Mucosa of stomach (tissue), 1 donor: Measurements from ENCODE around the gene KCNQ1.

Experiments used
- H3K27me3 ChIP-seq: one replicate; pipeline ENCODE4 v1.7.0; 2013; ENCODE audit warnings: mild to moderate bottlenecking, low read length; ENCODE audit not compliant: control insufficient read depth, insufficient read depth
- H3K36me3 ChIP-seq: one replicate; pipeline ENCODE4 v1.7.0; 2013; ENCODE audit warnings: low read length; ENCODE audit not compliant: control insufficient read depth, insufficient read depth
- H3K4me1 ChIP-seq: one replicate; pipeline ENCODE4 v1.7.0; 2013; ENCODE audit warnings: mild to moderate bottlenecking, low read length; ENCODE audit not compliant: control insufficient read depth, insufficient read depth
- H3K4me3 ChIP-seq: one replicate; pipeline ENCODE4 v1.7.0; 2013; ENCODE audit warnings: low read length
- H3K9ac ChIP-seq: one replicate; pipeline ENCODE4 v1.7.0; 2013; ENCODE audit warnings: mild to moderate bottlenecking, low read length, moderate library complexity
- H3K9me3 ChIP-seq: one replicate; pipeline ENCODE4 v1.7.0; 2013; ENCODE audit warnings: mild to moderate bottlenecking, low read length, moderate library complexity; ENCODE audit not compliant: control insufficient read depth
- donor health status: Pancreatic carcinoma.

The KCNQ1 gene

DNA sequence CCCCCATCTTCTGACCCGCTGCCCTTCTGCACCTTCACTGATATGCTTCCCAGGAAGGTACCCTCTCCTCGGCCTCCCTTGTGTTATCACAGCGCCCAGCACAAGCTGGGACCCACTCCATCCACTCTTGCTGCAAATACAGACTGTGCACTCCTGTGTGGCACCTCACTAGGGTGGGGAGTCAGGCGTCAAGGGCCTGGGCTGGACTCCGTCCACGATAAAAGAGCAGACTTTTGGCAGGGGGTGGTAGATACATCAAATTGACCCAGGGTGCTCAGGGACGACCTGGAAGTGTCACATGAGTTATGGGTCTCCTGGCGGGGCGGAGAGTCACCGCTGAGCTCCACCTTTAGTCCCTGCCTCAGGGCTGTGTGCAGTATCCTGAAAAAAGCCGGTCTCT, 1.4 kb upstream of the KCNQ1 start:
- peaks cover 17% of the 10 kb centered on the region for H3K27me3 ChIP-seq
- H3K4me3 ChIP-seq: no peak overlapping the region
- H3K9ac ChIP-seq: no peak overlapping the region

DNA sequence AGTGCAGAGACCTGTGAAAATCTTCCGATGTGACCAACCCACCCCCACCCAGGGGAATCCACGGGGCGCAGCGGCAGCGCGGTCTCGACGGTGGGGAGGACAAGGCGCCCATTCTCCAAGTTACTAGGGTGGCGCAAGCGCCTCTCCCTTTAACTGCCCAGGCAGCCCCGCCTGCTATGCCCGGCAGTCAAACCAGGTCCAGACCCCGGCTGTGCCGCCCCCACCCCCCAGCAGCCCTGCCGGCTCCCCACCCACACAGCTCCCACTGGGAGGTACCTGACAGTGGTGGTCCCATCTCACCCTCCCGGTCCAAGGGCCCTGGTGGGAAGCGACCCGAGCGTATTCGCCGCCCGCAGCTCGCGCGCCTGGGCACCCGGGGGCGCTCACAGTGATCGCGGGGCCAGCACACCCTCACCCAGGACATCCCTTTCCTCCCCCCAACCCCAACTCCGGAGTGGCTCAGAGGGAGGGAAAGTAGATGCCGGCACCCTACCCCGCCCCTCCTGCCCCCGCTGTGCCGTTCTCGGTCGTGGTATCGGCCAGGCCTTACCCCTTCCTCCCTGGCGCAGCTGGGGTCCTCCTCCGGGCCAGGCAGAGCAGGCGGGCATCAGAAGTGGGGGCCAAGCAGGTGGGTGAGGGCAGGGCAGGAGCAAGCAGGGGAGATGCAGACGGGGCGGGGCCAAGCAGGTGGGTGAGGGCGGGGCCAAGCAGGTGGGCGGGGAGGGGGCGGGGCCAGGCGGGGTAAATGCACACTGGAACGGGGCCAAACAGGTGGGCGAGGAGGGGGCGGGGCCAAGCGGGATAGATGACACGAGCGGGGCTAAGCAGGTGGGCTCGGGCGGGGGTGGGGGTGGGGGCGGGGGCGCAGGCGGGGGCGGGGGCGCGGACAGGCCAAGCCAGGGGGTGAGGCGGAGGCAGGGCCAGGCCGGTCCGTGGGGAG, 657 bp upstream of the KCNQ1 start, which contains the start of gene TRPM5:
Gene TRPM5, minus strand, starts transcription at position 634 of the 940 bp plus-strand sequence. CDS start 21,478 bp downstream, outside the sequence.
- H3K9ac ChIP-seq: peak within 1 kb of the TSS; percentile 64
- H3K27me3 ChIP-seq: peaks cover 17% of the 10 kb centered on the region
- peaks cover 12% of the 10 kb centered on the region for H3K4me1 ChIP-seq

More for the DNA sequence above, 1.4 kb upstream of the KCNQ1 start:
- H3K4me1 ChIP-seq: peaks cover 12% of the 10 kb centered on the region
- no peaks in the 10 kb centered on the region for H3K36me3 ChIP-seq
- H3K9me3 ChIP-seq: no peaks in the 10 kb centered on the region

DNA sequence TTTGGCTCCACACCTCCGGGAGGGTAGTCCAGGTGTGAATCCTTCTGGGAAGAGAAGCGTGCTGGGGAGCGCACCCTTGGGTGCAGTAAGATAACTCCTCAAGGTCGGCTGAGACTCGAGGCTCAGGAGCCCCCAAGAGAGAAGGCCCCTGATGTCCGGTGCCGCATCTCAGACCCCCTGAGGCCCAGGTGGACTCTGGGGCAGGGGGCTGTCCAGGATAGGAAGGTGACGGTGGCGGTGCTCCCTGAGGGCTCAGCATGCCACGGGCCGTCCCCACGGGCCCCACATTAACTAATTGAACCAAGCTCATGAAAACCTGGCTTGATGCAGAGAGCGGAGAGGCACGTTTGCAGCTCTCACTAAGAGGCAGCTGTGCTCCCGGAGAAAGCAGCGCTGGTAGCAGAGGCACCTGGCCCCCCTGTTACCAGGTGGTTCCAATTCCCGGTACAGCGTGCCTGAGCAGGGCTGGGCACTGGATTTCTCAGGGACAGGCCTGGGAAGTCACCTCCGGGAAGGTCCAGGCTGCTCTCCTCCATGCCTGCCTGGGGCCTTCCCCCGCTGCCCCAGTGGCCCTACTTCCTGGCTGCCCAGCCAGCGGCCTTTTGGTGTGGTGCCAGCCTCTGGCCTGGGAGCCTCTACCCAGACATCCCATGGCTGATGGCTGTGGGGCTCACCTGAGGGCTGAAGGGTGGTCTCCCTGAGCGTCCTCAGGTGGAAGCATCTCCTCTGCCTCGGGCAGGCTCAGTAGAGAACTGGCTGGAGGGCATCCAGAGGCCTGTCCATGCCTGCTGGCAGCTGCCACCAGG, 1.1 kb downstream of the KCNQ1 start:
- Histone ChIP-seq H3K36me3 (no peaks in the 10 kb centered on the region), H3K4me1 (peaks cover 11% of the 10 kb centered on the region), H3K9ac (peak overlapping the region; percentile 64), H3K9me3 (no peaks in the 10 kb centered on the region), H3K27me3 (peaks cover 17% of the 10 kb centered on the region), H3K4me3 (peak overlapping the region; percentile 19)

More for the DNA sequence above, 657 bp upstream of the KCNQ1 start, which contains the start of gene TRPM5:
- no peaks in the 10 kb centered on the region for H3K36me3 ChIP-seq
- no peaks in the 10 kb centered on the region for H3K9me3 ChIP-seq
- H3K4me3 ChIP-seq: peak within 1 kb of the TSS; percentile 19

DNA sequence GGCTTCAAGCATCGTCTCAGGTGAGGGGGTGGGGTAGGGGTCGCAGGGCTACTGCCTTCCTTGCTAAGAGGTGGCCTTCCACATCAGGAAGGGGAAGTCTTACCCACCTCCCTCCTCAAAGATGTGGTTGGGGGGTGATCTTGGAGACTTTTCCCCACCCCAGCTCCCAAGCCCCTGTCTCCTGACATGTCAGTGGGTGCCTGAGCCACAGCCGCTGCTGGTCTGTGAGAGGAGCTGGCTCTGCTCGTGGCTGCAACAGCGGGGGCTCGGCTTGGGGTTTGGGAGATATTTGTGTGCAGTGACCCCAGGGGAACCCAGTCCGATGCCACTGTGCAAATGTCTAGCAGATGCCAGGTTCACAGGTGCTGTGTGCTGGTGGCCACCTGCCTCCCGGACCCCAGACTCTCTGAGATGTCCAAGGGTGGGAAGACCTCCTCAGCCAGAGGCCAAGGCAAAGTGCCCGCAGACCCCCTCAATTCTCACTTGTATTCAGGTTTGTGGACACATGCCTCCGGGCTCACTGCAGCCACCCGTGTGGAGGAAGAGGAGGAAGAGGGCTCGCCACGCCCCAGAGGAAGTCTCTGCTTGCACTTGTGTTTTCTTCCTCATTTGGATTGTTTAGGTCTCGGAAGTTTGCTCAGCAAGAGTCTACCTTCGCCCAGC, 1.9 kb downstream of the KCNQ1 start:
- no peaks in the 10 kb centered on the region for H3K9me3 ChIP-seq
- H3K27me3 ChIP-seq: peaks cover 17% of the 10 kb centered on the region
- H3K4me1 ChIP-seq: peaks cover 5% of the 10 kb centered on the region
- no peak overlapping the region for H3K4me3 ChIP-seq
- no peaks in the 10 kb centered on the region for H3K36me3 ChIP-seq
- peak overlapping the region; percentile 64 for H3K9ac ChIP-seq

DNA sequence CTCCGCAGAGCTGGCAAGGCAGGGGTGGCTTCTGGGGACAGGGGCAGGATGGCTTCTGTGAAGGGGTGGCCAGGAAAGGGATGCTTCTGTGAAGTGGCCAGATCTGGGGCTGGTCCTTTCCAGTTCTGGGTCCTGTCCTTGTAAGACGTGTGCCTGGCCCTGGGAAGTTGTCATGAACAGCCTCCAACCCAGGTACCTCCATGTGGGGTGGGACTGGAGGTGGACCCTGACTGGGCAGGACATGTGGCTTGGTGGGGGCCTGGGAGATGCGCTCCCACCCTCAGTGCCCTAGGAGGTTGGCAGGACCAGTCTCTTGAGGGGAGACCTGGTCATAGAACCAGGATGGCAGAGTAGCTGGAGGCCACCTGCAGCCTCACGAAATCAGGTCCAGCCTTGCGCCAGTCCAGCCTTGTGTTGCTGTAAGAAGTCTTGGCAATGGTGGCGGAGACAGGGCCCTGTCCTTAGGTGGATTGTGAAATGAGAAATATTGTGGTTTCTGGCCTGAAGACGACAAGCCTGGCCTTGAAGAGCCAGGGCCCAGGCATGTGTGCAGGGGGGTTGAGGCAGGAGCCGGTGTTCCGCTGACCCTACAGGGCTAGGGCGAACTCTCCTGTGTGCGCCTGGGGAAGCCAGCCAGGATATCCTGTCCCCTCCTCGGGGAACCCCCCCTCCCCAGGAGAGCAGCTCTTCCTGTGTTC, 2.6 kb downstream of the KCNQ1 start:
- H3K4me3 ChIP-seq: no peak overlapping the region
- H3K9me3 ChIP-seq: no peaks in the 10 kb centered on the region
- H3K9ac ChIP-seq: no peak overlapping the region
- no peaks in the 10 kb centered on the region for H3K36me3 ChIP-seq
- peaks cover 17% of the 10 kb centered on the region for H3K27me3 ChIP-seq
- H3K4me1 ChIP-seq: peaks cover 5% of the 10 kb centered on the region

DNA sequence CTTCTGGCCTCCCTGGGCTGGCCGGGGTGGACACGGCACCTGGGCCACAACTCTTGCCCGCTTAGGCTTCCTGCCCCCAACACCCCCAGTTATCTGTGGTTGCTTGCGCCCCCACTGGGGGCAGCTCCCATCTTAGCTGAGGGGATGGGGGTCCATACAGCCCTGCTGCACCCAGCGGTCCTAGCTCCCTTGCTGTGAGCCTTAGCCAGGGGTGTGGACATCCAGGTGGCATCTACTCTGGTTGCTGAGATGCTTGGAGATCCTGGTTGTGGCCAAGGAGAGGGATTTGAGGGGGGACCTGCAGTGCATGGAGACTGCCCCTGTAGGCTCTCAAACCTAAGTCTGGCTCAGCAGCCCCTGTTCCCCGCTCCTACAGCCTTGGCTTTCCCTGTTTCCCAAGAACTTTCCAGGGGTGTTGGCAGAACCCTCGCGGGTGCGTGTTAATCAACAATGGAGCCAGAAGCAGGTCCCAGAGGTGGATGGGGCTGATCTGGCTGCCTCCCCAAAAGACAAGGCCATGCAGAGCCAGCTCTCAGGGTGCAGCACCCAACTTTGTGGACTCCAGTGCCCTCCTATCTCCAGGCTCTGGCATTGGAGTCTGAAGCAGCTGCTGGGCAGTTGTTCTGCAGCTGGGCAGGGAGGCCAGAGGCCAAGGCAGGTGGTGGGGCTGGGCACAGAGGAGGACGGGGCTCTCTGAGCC, 3.3 kb downstream of the KCNQ1 start:
- Histone ChIP-seq H3K27me3 (peaks cover 17% of the 10 kb centered on the region), H3K9ac (no peak overlapping the region), H3K36me3 (no peaks in the 10 kb centered on the region), H3K9me3 (no peaks in the 10 kb centered on the region), H3K4me3 (no peak overlapping the region), H3K4me1 (peaks cover 5% of the 10 kb centered on the region)

DNA sequence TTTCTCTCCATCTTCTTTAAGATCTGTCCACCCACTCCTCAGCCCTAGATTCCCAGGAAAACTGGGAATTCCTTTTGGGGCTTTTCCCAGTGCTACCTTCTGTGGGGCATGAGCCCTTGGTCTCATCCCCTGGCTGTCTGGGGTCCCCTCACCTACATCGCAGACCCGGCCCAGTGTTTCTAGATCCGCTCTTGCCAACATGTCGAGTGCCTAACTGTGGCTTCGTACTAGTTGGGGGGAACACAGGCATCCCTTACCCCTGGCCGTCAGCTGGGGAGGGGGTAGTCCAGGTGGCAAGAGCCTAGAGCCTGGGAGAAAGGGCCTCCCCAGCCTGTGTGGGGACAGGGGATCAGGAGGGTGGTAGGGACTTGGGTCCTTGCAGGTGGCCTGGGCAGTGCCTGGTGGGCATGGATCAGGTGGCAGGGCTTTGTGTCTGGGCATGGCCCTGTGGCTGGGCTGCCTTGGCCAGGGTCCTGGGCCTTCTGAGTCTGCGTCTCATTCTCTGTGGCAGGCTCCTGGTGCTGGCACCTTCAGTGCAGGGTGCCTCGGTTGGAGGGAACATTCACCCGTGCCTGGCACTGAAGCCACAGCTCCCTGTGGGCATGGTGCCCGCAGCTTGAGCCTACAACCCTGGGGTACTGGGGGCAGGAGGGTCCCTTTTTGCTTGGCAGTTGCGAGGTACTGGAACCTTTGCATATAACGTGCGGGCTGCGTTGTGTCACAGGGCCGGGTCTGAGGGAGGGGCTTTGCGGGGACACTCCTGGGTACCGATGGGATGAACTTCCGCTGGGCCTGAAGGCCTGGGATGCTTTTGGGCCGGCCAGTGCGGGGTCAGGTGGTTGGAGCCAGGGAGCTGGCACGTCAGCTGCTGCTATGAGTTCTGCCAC, 4.1 kb downstream of the KCNQ1 start:
- Histone ChIP-seq H3K9ac (no peak overlapping the region), H3K27me3 (peaks cover 16% of the 10 kb centered on the region), H3K9me3 (no peaks in the 10 kb centered on the region), H3K4me1 (peaks cover 5% of the 10 kb centered on the region), H3K36me3 (no peaks in the 10 kb centered on the region), H3K4me3 (no peak overlapping the region)

DNA sequence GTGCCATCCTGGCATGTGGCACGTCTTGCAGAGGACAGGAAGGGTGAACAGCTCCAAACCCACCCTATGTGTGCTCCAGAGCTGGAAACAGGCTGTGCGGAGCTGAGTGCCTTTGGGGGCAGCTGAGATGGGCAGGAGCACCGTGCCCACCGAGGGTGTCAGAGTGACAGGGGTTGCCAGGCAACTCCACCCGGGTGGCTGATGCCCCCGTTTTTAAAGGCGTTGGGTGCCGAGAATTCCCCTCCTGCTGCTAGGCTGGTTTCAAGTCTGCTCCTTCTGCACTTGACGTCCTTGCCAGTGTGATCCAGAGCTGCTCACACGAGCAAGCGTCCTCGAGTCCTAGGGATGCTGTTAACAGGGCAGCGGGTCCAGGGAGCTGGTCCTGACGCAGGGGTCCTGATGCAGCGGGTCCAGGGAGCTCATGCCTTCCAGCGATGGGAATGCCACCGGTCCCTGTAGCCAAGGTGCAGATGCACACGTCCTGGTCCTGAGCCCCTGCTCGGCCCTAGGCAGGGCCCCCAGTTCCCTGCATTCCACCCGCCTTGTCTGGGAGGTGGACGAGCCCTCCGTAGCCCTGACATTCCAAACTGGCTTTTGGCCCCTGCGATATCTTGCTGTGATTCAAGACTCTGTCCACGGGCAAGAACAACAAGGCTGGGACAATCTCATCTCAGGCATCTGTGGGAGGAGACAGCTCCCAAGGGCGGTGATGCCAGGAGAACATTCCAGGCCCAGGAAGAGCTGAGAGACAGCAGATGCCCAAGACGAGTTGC, 4.9 kb downstream of the KCNQ1 start:
- Histone ChIP-seq H3K9me3 (no peaks in the 10 kb centered on the region), H3K27me3 (peaks cover 12% of the 10 kb centered on the region), H3K4me3 (no peak overlapping the region), H3K9ac (no peak overlapping the region), H3K36me3 (no peaks in the 10 kb centered on the region), H3K4me1 (peaks cover 5% of the 10 kb centered on the region)

DNA sequence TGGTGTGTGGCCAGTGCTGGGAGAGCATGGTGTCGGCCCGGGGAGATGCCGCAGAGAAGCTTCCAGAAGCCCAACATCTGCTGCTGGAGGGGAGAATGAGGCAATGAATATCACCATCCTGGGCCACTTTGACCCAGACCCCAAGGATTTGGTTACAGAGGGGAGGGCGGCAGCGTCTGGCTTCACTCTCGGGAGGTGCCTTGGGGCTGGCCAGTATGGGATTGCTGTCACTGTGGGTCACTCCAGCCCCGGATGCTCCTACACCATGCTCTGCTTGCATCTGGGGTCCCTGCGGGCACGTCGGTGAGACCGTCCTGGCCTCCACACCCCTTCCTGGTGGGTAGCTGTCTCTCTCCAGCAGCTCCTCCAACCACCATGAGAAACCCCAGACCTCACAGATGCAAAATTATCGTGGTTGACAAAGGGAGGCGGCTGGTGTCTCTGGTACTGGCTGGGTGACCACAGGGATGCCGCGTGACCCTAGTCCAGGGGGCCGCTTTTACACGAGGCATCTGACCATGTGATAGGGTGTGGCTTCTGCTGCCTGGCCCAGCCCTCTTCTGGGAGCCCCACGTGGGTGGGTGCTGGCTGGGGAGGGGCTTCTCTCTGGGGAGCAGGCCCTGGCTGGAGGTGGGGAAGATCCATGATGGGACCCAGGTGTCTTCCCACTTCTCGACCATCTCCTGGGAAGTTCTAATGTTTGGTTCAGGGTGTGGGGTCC, 5.7 kb downstream of the KCNQ1 start:
- Histone ChIP-seq H3K4me3 (no peak overlapping the region), H3K27me3 (peaks cover 10% of the 10 kb centered on the region), H3K36me3 (no peaks in the 10 kb centered on the region)

More for the DNA sequence above, 5.7 kb downstream of the KCNQ1 start:
- Histone ChIP-seq H3K4me1 (peaks cover 5% of the 10 kb centered on the region), H3K9me3 (no peaks in the 10 kb centered on the region), H3K9ac (no peak overlapping the region)
